HG03558 (cell line): ENCODE results near the gene SETD7.

Experiments
- ATAC-seq: cut with Tn5 transposase; IDR thresholded peaks from one replicate; pipeline ENCODE4 v1.9.1; 2021; ENCODE audit warnings: moderate number of reproducible peaks; ENCODE audit not compliant: unreplicated experiment; ENCODE audit errors: extremely low read depth

SETD7 gene

DNA sequence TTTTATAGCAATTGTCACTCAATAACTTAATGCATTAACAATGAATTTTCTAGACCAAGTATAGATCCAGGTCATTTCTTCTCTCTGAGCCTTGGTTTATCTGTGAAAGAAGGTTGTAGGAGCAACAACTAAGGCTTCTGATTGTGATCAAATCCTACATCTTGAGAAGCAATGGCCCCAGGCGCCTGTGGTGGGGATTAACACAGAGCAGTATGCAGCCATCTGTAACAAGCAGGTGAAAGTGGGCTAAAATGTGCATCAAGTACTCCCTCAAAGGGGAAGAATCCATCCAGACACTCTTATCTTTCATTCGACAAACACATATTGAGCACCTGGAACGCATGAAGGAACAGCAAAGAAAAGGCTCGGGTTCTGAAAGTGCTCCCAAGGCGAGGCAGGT is 19.1 kb upstream of the SETD7 start:
- no peak for ATAC-seq

DNA sequence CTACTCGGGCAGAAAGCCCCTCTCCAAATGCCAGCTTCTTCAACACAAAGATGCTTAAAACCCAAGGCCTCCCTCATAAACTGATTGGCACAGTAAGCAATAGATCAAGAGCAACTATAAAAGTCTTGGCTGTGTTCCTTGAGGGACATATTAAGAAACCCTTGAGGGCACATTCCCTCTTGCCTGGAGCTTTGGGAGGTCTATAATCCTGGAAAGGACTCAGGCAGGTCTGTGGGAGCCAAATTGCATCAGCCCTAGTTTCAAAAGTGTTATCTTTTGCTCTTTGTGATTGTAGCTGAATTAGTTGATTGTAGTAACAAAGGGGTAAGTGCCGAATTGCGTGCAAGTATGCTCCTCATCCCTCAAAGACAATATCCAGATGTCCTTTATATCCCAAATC is 18.6 kb upstream of the SETD7 start:
- no peak for ATAC-seq

DNA sequence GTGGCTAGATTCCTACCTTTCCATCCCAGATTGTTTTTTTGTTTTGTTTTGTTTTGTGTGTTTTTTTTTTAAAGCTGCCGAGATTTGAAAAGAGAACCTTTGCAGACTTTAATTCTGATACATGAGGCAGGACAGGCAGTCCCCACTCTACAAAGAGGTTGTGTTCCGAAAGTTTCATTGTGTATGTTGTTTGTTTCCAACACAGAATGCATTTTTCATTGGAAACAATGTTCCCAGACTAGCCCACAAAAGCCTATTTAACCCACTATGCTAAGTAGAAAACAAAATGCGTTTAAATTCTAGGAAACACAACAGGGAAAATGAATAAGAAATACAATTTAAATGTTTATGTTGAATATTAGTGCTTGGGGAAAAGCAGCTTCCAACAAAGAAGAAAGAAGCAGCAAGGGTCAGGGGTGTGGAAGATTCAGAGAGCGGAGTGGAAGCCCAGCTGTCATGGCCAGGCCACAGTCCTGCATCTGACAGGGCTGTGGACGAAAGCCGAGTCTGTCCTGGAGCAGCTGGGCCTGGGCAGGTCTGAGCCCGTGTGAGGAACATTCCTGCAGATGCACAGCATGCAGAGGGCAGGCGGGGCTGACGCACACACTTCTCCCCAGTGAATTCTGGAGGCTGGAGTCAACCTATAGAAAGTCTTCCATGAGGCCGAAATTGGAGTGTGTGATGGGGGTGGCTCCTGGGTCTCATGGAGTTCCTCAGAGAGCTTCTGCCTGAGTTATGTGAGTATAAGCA is 12.4 kb upstream of the SETD7 start:
- no peak for ATAC-seq

DNA sequence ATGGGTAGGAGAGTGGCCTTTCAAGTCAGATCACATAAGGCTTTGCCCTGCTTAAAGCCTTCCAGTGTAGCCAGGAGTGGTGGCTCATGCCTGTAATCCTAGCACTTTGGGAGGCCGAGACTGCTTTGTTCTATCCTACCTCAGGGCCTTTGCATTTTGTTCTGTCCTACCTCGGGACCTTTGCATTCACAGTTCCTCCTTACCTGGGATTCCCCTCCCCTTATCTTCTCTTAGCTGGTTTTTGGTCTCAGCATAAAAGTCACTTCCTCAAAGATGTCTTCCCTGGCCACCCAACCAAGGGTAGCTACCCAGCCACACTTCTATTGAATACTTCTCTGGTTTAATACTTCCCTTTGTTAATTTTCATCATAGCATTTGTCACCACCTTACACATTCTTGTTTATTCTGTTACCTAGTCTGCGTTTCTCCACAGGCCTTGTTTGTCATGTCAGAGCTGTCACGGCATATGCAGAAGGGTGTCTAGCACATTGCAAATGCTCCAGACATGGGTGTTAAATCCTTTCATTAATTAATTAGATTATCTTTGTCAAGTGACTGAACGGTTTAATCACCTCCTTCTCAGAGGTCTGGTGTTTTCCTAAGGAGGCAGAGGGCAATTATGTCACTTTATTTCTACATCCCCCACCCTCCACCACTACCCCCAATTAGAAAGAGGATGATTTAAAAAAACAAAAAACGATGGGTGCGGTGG is 11.3 kb upstream of the SETD7 start:
- ATAC-seq: no peak

- ATAC-seq: no peak
Measured at GRCh38 chr4:139564502-139564901, 8.5 kb upstream of the SETD7 start.

DNA sequence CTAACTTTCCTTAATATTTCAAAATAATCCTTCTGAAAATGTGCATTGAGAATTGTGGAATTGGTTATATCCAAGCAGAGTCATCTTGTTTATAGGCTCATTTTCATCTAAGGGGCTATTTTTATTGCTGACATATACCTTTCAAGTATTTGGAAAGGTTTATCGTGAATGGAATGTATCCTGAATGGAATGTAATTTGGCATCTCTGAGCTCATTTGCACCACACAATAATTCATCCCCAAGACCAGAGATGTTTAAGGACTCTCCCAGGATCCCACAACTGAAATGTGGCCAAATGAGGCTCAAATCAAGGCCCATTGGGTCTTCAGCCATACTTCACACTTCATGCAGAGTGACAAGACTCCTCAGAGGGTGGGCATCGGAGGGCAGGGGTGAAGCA is 7.5 kb upstream of the SETD7 start:
- no peak for ATAC-seq

- no peak for ATAC-seq
Measured at GRCh38 chr4:139562839-139563238, 6.8 kb upstream of the SETD7 start.

DNA sequence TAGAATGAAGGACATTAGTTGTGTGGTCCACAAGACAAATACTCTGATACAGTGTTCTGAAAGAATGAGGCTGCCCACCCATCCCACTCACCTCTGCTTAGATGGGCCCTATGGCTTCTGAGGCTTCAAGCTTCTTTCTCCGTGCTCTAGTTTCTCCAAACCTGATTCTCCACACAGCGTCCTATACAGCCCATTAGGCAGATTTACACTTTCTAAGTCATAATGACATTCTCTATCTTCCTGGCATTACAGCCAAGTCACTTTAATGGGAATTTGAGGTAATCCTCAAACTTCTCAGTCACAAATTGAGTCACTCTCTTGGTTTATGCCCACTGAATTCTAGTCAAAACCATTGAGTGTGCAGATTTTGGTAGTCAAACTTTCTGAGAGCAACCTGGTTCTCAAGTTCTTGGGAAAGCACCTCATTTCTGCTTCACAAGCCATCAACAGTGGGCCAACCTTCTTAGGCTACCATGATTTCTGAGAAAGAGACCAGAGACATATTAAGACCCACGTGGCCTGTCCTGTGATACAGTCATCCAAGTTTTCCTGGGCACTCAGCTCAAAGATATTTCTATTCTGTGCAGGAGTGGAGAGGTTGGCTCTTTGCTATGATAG is 6.2 kb upstream of the SETD7 start:
- ATAC-seq: no peak

GRCh38 chr4:139560406-139561104 is 4.5 kb upstream of the SETD7 start:
- no peak for ATAC-seq

- no peak for ATAC-seq
Measured at GRCh38 chr4:139559687-139560086, 3.7 kb upstream of the SETD7 start.

GRCh38 chr4:139559089-139559479 is 3.1 kb upstream of the SETD7 start:
- no peak for ATAC-seq

DNA sequence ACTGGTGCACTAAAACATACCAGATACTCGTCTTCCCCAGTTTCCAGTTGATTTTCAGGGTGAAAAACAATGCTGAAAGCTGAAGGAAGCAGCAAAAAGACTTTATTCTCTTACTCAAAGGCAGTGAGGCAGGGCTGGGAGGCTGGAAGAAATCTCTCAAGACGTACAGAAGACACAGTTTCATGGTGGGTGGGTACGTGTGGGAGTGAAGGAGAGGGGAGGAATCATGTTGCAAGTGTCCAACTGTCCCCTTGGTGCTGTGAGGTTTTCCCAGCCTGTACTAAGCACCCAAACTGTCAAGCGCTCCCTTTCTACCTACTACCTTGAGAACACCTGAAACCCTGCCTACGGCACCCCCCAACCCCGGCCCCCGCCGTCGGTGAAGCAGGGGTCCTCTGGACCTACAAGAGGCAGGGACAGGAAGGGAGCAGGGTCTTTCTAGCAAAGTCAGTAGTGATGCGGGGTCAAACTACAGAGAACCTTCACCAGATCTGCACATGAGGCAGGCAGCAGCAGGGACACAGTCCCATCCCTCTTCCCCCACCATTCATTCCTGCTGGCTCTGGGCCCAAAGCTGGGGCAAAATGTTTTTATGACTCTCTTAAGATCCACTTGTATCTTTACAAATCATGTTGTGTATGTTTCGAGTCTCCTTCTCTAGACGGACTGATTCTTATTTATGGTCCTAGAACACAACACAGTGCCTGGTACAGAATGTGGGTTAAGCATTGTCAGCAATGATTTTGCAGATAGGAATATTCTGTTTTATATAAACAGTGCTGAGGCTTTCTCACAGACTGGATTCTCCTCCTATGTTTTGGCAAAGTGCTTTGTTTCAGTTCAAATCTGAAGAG is 2.4 kb upstream of the SETD7 start:
- no peak for ATAC-seq

DNA sequence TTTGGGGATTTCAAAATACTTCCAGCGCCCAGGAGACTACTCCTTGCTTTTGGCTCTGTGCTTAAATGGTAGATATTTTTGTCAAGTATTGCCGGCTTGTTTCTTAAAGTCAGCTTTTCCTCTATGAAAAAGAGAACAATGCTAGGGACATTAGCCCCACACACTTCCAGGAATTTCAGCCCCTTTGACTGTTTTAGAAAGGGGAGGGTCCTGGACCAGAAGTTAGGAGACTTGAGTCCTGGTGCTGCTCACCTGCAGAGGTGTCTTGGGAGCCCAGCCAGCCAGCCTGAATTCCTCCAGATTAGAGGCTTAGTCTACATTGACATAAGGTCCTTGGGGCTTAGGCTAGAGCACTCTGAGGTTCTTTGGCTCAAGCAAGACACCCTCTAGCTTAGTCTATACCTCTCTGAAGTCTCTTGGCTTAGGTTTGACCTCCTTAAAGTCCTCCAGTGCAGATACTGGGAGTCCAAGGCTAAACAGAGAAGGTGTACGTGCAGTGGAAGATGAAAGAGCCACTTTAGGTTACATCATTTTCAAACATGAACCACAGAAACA is 1.6 kb upstream of the SETD7 start:
- no peak for ATAC-seq

DNA sequence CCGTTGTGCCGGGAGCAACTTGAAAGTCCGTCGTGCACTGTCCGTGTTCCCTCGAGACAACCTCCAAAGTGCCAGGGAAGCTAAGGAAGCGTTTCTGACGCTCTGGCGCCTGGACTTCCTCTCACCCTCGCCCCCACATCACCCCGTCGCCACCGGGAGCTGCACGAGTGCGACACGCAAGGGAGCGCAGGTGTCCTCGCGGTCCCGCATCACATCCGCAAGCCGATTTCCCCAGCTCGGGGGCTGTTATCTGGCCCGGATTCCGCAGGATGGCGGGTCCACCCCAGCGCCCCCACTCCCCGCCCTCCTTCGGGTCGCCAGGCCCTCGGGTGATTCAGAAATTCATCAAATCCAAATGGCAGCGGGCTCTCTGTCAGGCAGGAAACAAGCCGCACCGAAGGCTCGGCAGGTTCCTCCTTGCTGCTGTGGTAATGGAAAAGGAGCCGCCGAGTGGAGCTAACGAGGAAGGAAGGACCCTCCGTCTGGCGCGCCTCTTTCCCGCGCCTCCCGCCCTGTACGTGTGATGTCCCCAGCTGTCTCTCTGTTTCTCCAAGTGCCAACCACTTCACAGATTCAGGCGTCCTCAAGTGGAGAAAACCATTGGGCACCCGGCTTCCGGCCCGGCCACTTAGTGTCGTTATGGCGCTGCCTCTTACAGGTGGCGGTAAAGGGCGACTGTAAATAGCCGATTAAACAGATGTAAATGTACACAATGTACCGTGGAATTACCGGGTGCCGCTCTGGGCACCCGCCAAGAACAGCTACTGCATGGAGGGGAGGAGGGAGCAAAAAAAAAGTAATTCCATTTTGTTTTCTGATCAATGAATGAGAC is 921 bp upstream of the SETD7 start:
- no peak for ATAC-seq

GRCh38 chr4:139555705-139556070 is 331 bp downstream of the SETD7 start:
- ATAC-seq: no peak

GRCh38 chr4:139554893-139555704 is 920 bp downstream of the SETD7 start:
- ATAC-seq: no peak

DNA sequence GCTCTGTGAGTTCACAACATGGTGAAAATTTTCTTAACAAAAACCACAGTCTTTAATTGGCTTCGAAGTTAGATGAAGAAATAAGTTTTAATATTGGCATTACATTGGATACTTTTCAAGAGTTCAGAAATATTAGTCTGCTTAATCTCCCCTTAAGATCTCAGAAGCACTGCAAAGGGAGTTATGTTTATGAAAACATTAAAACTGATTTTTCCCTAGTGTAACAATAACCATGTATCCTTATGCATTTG is 1.5 kb downstream of the SETD7 start:
- ATAC-seq: no peak
